HCT116 (cell line): ENCODE results near the gene MED1.
"Not testable (repeated sequence)": the region's sequence is repeated elsewhere in the genome, so short reads cannot be mapped to it uniquely, and the experiment has no call there.

ENCODE experiments used
- CTCF ChIP-seq, 3 experiments: fragments of 200-600 bp in 1 of 3; sonication (generic) in 1 of 3; IDR thresholded peaks in 2 of 3; conservative IDR thresholded peaks in 1 of 3; 2 replicates each; pipeline ENCODE4 v1.5.1; 2012 to 2017; ENCODE audit warnings: low read depth in 2 of 3, low read length in 2 of 3, antibody characterized with exemption in 1 of 3, borderline replicate concordance in 1 of 3, control low read depth in 1 of 3, mild to moderate bottlenecking in 1 of 3, mixed read lengths in 1 of 3, mixed run types in 1 of 3, moderate library complexity in 1 of 3; ENCODE audit not compliant: insufficient read depth in 1 of 3
- EZH2 ChIP-seq: fragments of 200-600 bp; sonication (generic); IDR thresholded peaks from 2 replicates; pipeline ENCODE4 v1.6.1; 2017; ENCODE audit warnings: antibody characterized with exemption, mixed run types
- EZH2phosphoT487 ChIP-seq: fragments of 200-600 bp; IDR thresholded peaks from 2 replicates; pipeline ENCODE4 v1.6.1; 2018; ENCODE audit warnings: antibody characterized with exemption, borderline replicate concordance
- JUND ChIP-seq: IDR thresholded peaks from 2 replicates; pipeline ENCODE4 v1.6.1; 2012
- POLR2A ChIP-seq: IDR thresholded peaks from 2 replicates; pipeline ENCODE4 v1.7.0; 2011; ENCODE audit warnings: borderline replicate concordance; ENCODE audit not compliant: insufficient read depth, insufficient read length; ENCODE audit errors: extremely low read depth
- POLR2AphosphoS5 ChIP-seq: IDR thresholded peaks from 2 replicates; pipeline ENCODE4 v1.6.1; 2011; ENCODE audit warnings: mild to moderate bottlenecking, low read depth, low read length, moderate library complexity
- SP1 ChIP-seq: IDR thresholded peaks from 2 replicates; pipeline ENCODE4 v1.6.1; 2012; ENCODE audit warnings: low read depth
- SRF ChIP-seq: IDR thresholded peaks from 2 replicates; pipeline ENCODE4 v1.6.1; 2012; ENCODE audit warnings: low read depth
- TF ChIP-seq, protein P1 (sequence below): IDR thresholded peaks from 2 replicates; pipeline ENCODE4 v1.6.1; 2012; ENCODE audit warnings: low read depth

DNA sequence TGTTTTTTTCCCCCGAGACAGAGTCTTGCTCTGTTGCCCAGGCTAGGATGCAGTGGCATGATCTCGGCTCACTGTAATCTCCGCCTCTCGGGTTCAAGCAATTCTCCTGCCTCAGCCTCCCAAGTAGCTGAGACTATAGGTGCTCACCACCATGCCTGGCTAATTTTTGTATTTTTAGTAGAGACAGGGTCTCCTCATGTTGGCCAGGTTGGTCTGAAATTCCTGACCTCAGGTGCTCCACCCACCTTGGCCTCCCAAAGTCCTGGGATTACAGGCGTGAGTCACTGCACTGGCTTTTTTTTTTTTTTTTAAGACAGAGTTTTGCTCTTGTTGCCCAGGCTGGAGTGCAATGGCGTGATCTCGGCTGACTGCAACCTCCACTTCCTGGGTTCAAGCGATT is 28.6 kb upstream of the MED1 start:
- not testable (repeated sequence) for TF ChIP-seq JUND; SP1; EZH2phosphoT487; CTCF (IDR thresholded peaks at IDR 0.05 in 2 of 3, conservative IDR thresholded peaks at IDR 0.05 in 1 of 3; ENCODE audit: borderline replicate concordance in 1 of 3, insufficient read depth in 1 of 3, low read depth in 2 of 3, low read length in 2 of 3); POLR2AphosphoS5; SRF; POLR2A; EZH2
- TF ChIP-seq, protein P1, sequence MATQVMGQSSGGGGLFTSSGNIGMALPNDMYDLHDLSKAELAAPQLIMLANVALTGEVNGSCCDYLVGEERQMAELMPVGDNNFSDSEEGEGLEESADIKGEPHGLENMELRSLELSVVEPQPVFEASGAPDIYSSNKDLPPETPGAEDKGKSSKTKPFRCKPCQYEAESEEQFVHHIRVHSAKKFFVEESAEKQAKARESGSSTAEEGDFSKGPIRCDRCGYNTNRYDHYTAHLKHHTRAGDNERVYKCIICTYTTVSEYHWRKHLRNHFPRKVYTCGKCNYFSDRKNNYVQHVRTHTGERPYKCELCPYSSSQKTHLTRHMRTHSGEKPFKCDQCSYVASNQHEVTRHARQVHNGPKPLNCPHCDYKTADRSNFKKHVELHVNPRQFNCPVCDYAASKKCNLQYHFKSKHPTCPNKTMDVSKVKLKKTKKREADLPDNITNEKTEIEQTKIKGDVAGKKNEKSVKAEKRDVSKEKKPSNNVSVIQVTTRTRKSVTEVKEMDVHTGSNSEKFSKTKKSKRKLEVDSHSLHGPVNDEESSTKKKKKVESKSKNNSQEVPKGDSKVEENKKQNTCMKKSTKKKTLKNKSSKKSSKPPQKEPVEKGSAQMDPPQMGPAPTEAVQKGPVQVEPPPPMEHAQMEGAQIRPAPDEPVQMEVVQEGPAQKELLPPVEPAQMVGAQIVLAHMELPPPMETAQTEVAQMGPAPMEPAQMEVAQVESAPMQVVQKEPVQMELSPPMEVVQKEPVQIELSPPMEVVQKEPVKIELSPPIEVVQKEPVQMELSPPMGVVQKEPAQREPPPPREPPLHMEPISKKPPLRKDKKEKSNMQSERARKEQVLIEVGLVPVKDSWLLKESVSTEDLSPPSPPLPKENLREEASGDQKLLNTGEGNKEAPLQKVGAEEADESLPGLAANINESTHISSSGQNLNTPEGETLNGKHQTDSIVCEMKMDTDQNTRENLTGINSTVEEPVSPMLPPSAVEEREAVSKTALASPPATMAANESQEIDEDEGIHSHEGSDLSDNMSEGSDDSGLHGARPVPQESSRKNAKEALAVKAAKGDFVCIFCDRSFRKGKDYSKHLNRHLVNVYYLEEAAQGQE: not testable (repeated sequence)
